ENCODE data around the gene ATP5F1A. TPM values are rescaled to one million over a fixed set of nuclear protein-coding genes. Genes with fewer than 3 reads are reported as not detected.
"Not testable (repeated sequence)": the region's sequence is repeated elsewhere in the genome, so short reads cannot be mapped to it uniquely, and the experiment has no call there.

ATP5F1A gene
- total and polyA plus RNA-seq, 2 donors (not counting 3 experiments of a cell fraction or from before 2014, with no cell fraction given) = 405 to 585 TPM

GRCh38 chr18:46088501-46088900, 9.6 kb downstream of the ATP5F1A start:
- BruUV-seq (replicated peaks); H4K20me1 ChIP-seq (replicated peaks; ENCODE audit: control insufficient read depth, extremely low read depth, insufficient read depth, low read length); dilution Hi-C loops (cut with MboI; ENCODE audit: extremely low pct_ligation_motif_present, low sequenced_read_pairs); H3K9ac ChIP-seq (replicated peaks; ENCODE audit: extremely low read depth, insufficient read depth, low read length); intact Hi-C loops (cut with micrococcal nuclease); H3K4me3 ChIP-seq (replicated peaks in 1 of 3; ENCODE audit: insufficient read depth in 1 of 3, low read depth in 1 of 3, low read length in 3 of 3); FAIRE-seq; DNase-seq (ENCODE audit: low read depth, low spot score); H3K4me2 ChIP-seq (ENCODE audit: insufficient read depth, low read length); H3K27me3 ChIP-seq (ENCODE audit: control insufficient read depth in 2 of 2, insufficient read depth in 2 of 2, low read length in 2 of 2); CTCF ChIA-PET; H3K4me1 ChIP-seq (ENCODE audit: control insufficient read depth, extremely low read depth, insufficient read depth, low read length); H3K9me1 ChIP-seq (replicated peaks; ENCODE audit: control insufficient read depth, extremely low read depth, insufficient read depth, low read length); H3K27ac ChIP-seq (ENCODE audit: insufficient read depth, low read depth, low read length); H3K9me3 ChIP-seq (replicated peaks; ENCODE audit: control insufficient read depth, insufficient read depth, low read length); POLR2A ChIA-PET; H2AFZ ChIP-seq (ENCODE audit: low read depth, low read length): not testable (repeated sequence)
- peaks cover 32% of the 10 kb centered on the region for H3K79me2 ChIP-seq (ENCODE audit: control insufficient read depth, insufficient read depth, low read length)
- peaks cover 38 to 40% of the 10 kb centered on the region in 2 experiments for H3K36me3 ChIP-seq (ENCODE audit: control insufficient read depth in 2 of 2, extremely low read depth in 1 of 2, insufficient read depth in 2 of 2, low read length in 2 of 2)

- dilution Hi-C loops (cut with MboI; ENCODE audit: extremely low pct_ligation_motif_present, low sequenced_read_pairs) = no loop called here
- BruUV-seq (replicated peaks) = no TSS peak
- Histone ChIP-seq H3K9ac (replicated peaks; ENCODE audit: extremely low read depth, insufficient read depth, low read length) (no peak overlapping the region), H3K27me3 (ENCODE audit: control insufficient read depth in 2 of 2, insufficient read depth in 2 of 2, low read length in 2 of 2) (no peaks in the 10 kb centered on the region), H3K4me3 (replicated peaks in 1 of 3; ENCODE audit: insufficient read depth in 1 of 3, low read depth in 1 of 3, low read length in 3 of 3) (no peak overlapping the region), H3K9me1 (replicated peaks; ENCODE audit: control insufficient read depth, extremely low read depth, insufficient read depth, low read length) (no peaks in the 10 kb centered on the region), H4K20me1 (replicated peaks; ENCODE audit: control insufficient read depth, extremely low read depth, insufficient read depth, low read length) (peaks cover 2% of the 10 kb centered on the region), H3K4me2 (ENCODE audit: insufficient read depth, low read length) (no peak overlapping the region), H3K4me1 (ENCODE audit: control insufficient read depth, extremely low read depth, insufficient read depth, low read length) (no peaks in the 10 kb centered on the region), H3K36me3 (ENCODE audit: control insufficient read depth in 2 of 2, extremely low read depth in 1 of 2, insufficient read depth in 2 of 2, low read length in 2 of 2) (peaks cover 32 to 38% of the 10 kb centered on the region in 2 experiments), H3K9me3 (replicated peaks; ENCODE audit: control insufficient read depth, insufficient read depth, low read length) (no peaks in the 10 kb centered on the region), H2AFZ (ENCODE audit: low read depth, low read length) (no peak overlapping the region), H3K27ac (ENCODE audit: insufficient read depth, low read depth, low read length) (no peak overlapping the region), H3K79me2 (ENCODE audit: control insufficient read depth, insufficient read depth, low read length) (peaks cover under 1% of the 10 kb centered on the region)
- DNase-seq (ENCODE audit: low read depth, low spot score) = no peak
- POLR2A ChIA-PET = no interaction called here
- intact Hi-C loops (cut with micrococcal nuclease) = no loop called here
- no peak for FAIRE-seq
- TF ChIP-seq POLR2AphosphoS5 (IDR thresholded peaks at IDR 0.05; ENCODE audit: insufficient read depth, low read depth, low read length) = no peak
- CTCF ChIA-PET = interaction anchor here (2.3 kb wide), 1 partner anchor 11 kb away, joined by 16 read pairs; no protein-coding TSS in a partner anchor
Observed at GRCh38 chr18:46084431-46084830, 13.7 kb downstream of the ATP5F1A start.
